NK-92 treated with Interleukin-12 subunit alpha and Interleukin-12 subunit beta, amount 100 ng/mL, for 24 hours (cell line): ENCODE results near the gene USP40.

Experiments used
- DNase-seq: peaks from one replicate; lab custom pipeline; 2025; lab: John Stamatoyannopoulos, UW

The USP40 gene

GRCh38 chr2:233497692-233498091, 68.9 kb downstream of the USP40 start:
- DNase-seq, result no peak

- no peak for DNase-seq
Measured at GRCh38 chr2:233495503-233496496, 70.8 kb downstream of the USP40 start.

- no peak for DNase-seq
Measured at GRCh38 chr2:233492751-233493150, 73.8 kb downstream of the USP40 start.

GRCh38 chr2:233492078-233492477, 74.5 kb downstream of the USP40 start:
- DNase-seq, result no peak

- no peak for DNase-seq
Measured at GRCh38 chr2:233491326-233491725, 75.3 kb downstream of the USP40 start.

- no peak for DNase-seq
Measured at GRCh38 chr2:233490831-233491230, 75.8 kb downstream of the USP40 start.

- no peak for DNase-seq
Measured at GRCh38 chr2:233489666-233490065, 76.9 kb downstream of the USP40 start.

- no peak for DNase-seq
Measured at GRCh38 chr2:233489143-233489542, 77.4 kb downstream of the USP40 start.

- DNase-seq, result no peak
Measured at GRCh38 chr2:233487748-233488345, 78.7 kb downstream of the USP40 start.

GRCh38 chr2:233486778-233487552, 79.6 kb downstream of the USP40 start:
- no peak for DNase-seq

- no peak for DNase-seq
Measured at GRCh38 chr2:233486357-233486756, 80.2 kb downstream of the USP40 start.

- DNase-seq, result no peak
Measured at GRCh38 chr2:233485726-233486125, 80.9 kb downstream of the USP40 start.

- DNase-seq, result no peak
Measured at GRCh38 chr2:233482616-233483015, 84.0 kb downstream of the USP40 start.

- no peak for DNase-seq
Measured at GRCh38 chr2:233481368-233482142, 85.0 kb downstream of the USP40 start.

- no peak for DNase-seq
Measured at GRCh38 chr2:233480490-233481202, 85.9 kb downstream of the USP40 start.

GRCh38 chr2:233479616-233480489, 86.7 kb downstream of the USP40 start:
- no peak for DNase-seq

- DNase-seq, result no peak
Measured at GRCh38 chr2:233477548-233478433, 88.8 kb downstream of the USP40 start.

GRCh38 chr2:233476651-233477547, 89.7 kb downstream of the USP40 start:
- DNase-seq, result no peak
